Thyroid gland (tissue), 4 donors: ENCODE data around the gene OR52E4. TPM values are rescaled to one million over a fixed set of nuclear protein-coding genes. Genes with fewer than 3 reads are reported as not detected.

Source experiments
- DNase-seq, 2 donors: peaks; one replicate each; pipeline ENCODE4 v3.0.0-alpha.2; 2019
- H3K27ac ChIP-seq, 3 donors: fragments of 200-600 bp; sonication (generic); 1 replicate in 2 of 3; 2 replicates in 1 of 3; pipeline ENCODE4 v1.5.1; 2016 to 2019; ENCODE audit warnings: mild to moderate bottlenecking in 1 of 3, moderate library complexity in 1 of 3
- H3K27me3 ChIP-seq: fragments of 200-600 bp; sonication (generic); one replicate; pipeline ENCODE4 v1.5.1; 2019
- H3K36me3 ChIP-seq, 2 donors: fragments of 200-600 bp; sonication (generic); one replicate each; pipeline ENCODE4 v1.5.1; 2016 to 2019
- H3K4me1 ChIP-seq, 2 donors: fragments of 200-600 bp; sonication (generic); one replicate each; pipeline ENCODE4 v1.5.1; 2017 to 2019
- H3K4me3 ChIP-seq, 3 donors: fragments of 200-600 bp; sonication (generic); replicated peaks in 1 of 3; 1 replicate in 2 of 3; 2 replicates in 1 of 3; pipeline ENCODE4 v1.5.1; 2016; ENCODE audit warnings: mild to moderate bottlenecking in 1 of 3
- H3K9me3 ChIP-seq: fragments of 200-600 bp; sonication (generic); one replicate; pipeline ENCODE4 v1.5.1; 2017
- CTCF ChIP-seq, 6 experiments: fragments of 200-600 bp in 3 of 6; fragments of 450-650 bp in 3 of 6; sonication (generic) in 3 of 6; IDR thresholded peaks; one replicate each; pipeline ENCODE4 v1.5.1; 2016 to 2019; ENCODE audit warnings: antibody characterized with exemption in 6 of 6, mild to moderate bottlenecking in 2 of 6, inconsistent platforms in 1 of 6, moderate library complexity in 1 of 6
- POLR2A ChIP-seq, 2 donors: fragments of 450-650 bp; IDR thresholded peaks; one replicate each; pipeline ENCODE4 v1.6.1; 2017; ENCODE audit warnings: antibody characterized with exemption in 2 of 2, mild to moderate bottlenecking in 2 of 2, moderate library complexity in 1 of 2
- WGBS, 2 donors: methylation state at CpG; one replicate each; pipeline ENCODE4 v1.1.5; 2017; 5-methylcytosine and 5-hydroxymethylcytosine counted together
- intact Hi-C: fragments of 100-400 bp; cut with DNase I; formaldehyde crosslinking; loops from one replicate; pipeline ENCODE4 v1.15.1; 2023
- total RNA-seq, 4 donors: library from RNA; depleted of rRNA; stranded (reverse); fragments of >200 nt; gene quantifications; one replicate each; pipeline ENCODE4 v1.2.3, GENCODE V29; 2016

The OR52E4 gene
- total RNA-seq, 4 donors from 2014 or later: not detected

DNA sequence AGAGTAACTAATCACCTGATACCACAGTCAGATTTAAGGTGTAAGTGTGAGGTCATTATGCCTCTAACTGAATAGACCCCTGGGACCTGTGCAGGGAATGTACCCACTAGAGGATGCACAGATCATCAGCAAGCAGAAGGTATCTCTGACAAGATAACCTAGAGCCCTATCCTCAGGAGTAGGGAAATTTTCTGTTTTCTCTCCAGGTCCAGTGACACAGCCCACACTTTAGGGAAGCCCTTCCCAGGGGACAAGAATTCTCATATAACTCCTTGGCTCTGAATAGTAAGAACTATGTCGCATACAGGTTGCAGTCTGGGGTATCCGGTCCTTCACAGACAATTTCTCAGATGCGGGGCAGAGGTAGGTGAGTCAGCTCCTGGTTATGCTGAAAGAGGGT is 12.5 kb downstream of the OR52E4 start, which contains the start of gene OR52E5:
TSS of gene OR52E5 (plus strand) at position 301 of the 400 bp plus-strand sequence. CDS start 7,569 bp downstream, outside the sequence.
- no peak for TF ChIP-seq CTCF (IDR thresholded peaks at IDR 0.05)
- no peak for TF ChIP-seq POLR2A (IDR thresholded peaks at IDR 0.05)
- Histone ChIP-seq H3K36me3 (no peaks in the 10 kb centered on the region), H3K9me3 (no peaks in the 10 kb centered on the region), H3K4me1 (no peaks in the 10 kb centered on the region), H3K4me3 (no peak within 1 kb of the TSS), H3K27ac (no peak within 1 kb of the TSS), H3K27me3 (no peaks in the 10 kb centered on the region)
- WGBS, 2 donors: 82 to 89% methylated on average over 3 of the region's 3 CpGs
- no peak for DNase-seq
- intact Hi-C loops: no loop called here

DNA sequence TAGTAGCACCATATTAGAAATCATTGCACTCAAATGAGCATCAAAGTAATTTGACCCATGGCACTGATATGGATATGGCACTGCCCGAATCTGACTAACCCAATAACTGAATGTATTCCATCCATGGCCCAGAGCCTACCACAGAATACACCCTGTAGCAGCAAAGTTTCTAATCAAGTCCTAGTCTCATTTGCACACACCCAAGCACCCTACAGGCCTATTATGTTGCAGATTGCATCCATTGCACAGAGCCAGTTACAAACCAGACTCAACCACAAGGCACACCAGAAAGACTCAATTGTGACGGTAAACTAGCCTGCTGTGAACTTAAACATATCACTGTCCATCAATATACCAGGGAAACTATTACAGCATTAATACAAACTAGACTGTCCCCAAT is 19.1 kb downstream of the OR52E4 start:
- intact Hi-C loops: no loop called here

GRCh38 chr11:5910540-5910939 is 30.1 kb downstream of the OR52E4 start:
- Histone ChIP-seq H3K4me1 (no peaks in the 10 kb centered on the region), H3K36me3 (no peaks in the 10 kb centered on the region), H3K9me3 (no peaks in the 10 kb centered on the region), H3K27ac (no peak overlapping the region), H3K27me3 (no peaks in the 10 kb centered on the region), H3K4me3 (no peak overlapping the region)
- intact Hi-C loops: no loop called here
- no peak for DNase-seq
- TF ChIP-seq CTCF (IDR thresholded peaks at IDR 0.05) (no peak), POLR2A (IDR thresholded peaks at IDR 0.05) (no peak)
- WGBS, 2 donors: 40 to 60% methylated on average over 1 to 2 of the region's 2 CpGs

More for the DNA sequence above, 19.1 kb downstream of the OR52E4 start:
- 84 to 90% methylated on average over 2 of the region's 2 CpGs for WGBS, 2 donors
- no peak for TF ChIP-seq POLR2A (IDR thresholded peaks at IDR 0.05)
- no peak for TF ChIP-seq CTCF (IDR thresholded peaks at IDR 0.05)
- Histone ChIP-seq H3K27me3 (no peaks in the 10 kb centered on the region), H3K36me3 (no peaks in the 10 kb centered on the region), H3K27ac (no peak overlapping the region), H3K4me1 (no peaks in the 10 kb centered on the region), H3K9me3 (no peaks in the 10 kb centered on the region), H3K4me3 (no peak overlapping the region)
- DNase-seq: no peak

- no peak for TF ChIP-seq CTCF (IDR thresholded peaks at IDR 0.05)
- no peak overlapping the region for H3K27ac ChIP-seq
- H3K4me3 ChIP-seq: no peak overlapping the region
- WGBS, 2 donors: 83 to 86% methylated on average over 2 of the region's 2 CpGs
- no peak for DNase-seq
- H3K36me3 ChIP-seq: no peaks in the 10 kb centered on the region
- H3K4me1 ChIP-seq: no peaks in the 10 kb centered on the region
- intact Hi-C loops: no loop called here
- no peaks in the 10 kb centered on the region for H3K9me3 ChIP-seq
- no peaks in the 10 kb centered on the region for H3K27me3 ChIP-seq
Measured at GRCh38 chr11:5922749-5923426, 42.5 kb downstream of the OR52E4 start.

- Histone ChIP-seq H3K27ac (no peak overlapping the region), H3K4me3 (no peak overlapping the region)
- intact Hi-C loops: no loop called here
Measured at GRCh38 chr11:5923427-5923776, 43.0 kb downstream of the OR52E4 start.

More at GRCh38 chr11:5923427-5923776, 43.0 kb downstream of the OR52E4 start:
- Histone ChIP-seq H3K36me3 (no peaks in the 10 kb centered on the region), H3K27me3 (no peaks in the 10 kb centered on the region), H3K4me1 (no peaks in the 10 kb centered on the region), H3K9me3 (no peaks in the 10 kb centered on the region)
- TF ChIP-seq CTCF (IDR thresholded peaks at IDR 0.05) (no peak), POLR2A (IDR thresholded peaks at IDR 0.05) (no peak)
- no peak for DNase-seq
